NCI-H1092 (cell line): ENCODE results near the gene LTV1.
"Not testable (repeated sequence)": the region's sequence is repeated elsewhere in the genome, so short reads cannot be mapped to it uniquely, and the experiment has no call there.

Source experiments
- DNase-seq: peaks from one replicate; lab custom pipeline; 2025; lab: John Stamatoyannopoulos, UW

The LTV1 gene

DNA sequence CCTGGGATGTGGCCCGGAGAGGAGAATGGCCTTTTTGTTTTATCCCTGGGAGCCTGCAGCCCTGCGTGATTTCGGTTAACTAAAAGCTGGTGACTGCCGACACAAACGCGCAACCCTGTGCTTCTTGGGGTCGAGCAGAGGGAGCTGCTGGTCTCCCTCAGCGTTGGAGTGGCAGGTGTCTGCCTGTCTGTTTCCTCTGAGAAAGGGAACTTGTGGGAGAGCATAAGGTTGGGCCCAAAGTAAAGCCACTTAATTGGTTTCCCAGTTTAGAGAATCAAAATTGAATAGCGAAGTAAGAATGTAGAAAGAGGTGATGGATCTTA is 500 bp downstream of the LTV1 start:
- DNase-seq, result no peak

DNA sequence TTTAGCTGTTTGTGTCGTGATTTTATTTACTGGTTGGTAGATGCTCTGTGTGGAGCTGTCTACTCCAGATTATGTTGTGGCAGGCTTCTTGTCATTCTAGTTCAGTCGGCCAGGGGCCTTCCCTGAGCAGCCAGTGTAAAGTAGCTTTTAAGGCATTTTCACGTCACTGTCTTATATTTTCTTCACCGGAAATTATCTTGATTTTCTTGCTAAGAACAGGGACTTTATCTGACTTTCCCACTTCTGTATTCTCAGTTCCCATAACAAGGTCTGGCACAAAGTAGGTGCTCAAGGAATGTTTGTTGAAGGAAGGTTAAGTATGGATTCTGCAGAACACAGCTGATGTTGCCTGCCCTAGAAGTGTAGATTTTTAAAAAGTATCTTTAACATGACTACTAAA is 868 bp downstream of the LTV1 start:
- DNase-seq, result no peak

DNA sequence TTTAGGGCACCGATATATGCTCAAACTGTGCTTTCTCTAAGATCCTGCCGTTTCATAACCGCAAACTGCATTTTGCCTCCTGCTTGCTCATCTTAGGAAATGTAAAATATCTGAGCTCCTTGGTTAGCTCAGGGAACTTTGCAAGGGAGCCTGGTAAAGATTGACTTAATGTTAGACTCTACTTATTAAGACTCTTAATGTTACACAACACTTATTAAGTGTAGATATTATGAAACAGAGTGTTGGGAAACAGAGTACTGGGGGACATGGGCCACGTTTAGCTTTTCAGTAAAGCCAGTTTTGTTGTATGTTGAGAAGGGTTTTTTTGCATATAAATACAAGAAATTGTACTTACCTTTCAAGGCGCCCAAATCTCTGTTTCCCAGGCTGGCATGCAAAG is 1.9 kb downstream of the LTV1 start:
- DNase-seq, result no peak

DNA sequence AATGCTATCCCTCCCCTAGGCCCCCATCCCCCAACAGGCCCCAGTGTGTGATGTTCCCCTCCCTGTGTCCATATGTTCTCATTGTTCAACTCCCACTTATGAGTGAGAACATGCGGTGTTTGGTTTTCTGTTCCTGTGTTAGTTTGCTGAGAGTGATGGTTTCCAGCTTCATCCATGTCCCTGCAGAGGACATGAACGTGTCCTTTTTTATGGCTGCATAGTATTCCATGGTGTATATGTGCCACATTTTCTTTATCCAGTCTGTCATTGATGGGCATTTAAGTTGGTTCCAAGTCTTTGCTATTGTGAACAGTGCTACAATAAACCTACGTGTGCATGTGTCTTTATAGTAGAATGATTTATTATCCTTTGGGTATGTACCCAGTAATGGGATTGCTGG is 8.6 kb downstream of the LTV1 start:
- DNase-seq, result not testable (repeated sequence)

DNA sequence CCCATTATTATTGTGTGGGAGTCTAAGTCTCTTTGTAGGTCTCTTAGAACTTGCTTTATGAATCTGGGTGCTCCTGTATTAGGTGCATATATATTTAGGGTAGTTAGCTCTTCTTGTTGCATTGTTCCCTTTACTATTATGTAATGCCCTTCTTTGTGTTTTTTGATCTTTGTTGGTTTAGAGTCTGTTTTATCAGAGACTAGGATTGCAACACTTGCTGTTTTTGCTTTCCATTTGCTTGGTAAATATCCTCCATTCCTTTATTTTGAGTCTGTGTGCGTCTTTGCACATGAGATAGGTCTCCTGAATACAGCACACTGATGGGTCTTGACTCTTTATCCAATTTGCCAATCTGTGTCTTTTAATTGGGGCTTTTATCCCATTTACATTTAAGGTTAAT is 11.9 kb downstream of the LTV1 start:
- not testable (repeated sequence) for DNase-seq

DNA sequence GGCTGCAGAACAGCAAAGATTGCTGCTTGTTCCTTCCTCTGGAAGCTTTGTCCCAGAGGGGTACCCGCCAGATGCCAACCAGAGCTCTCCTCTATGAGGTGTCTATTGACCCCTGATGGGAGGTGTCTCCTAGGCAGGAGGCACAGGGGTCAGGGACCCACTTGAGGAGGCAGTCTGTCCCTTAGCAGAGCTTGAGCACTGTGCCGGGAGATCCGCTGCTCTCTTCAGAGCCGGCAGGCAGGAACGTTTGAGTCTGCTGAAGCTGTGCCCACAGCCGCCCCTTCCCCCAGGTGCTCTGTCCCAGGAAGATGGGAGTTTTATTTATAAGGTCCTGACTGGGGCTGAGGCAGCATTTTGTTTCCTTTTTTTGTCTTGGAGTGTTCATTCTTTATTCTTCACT is 13.6 kb downstream of the LTV1 start:
- DNase-seq, result not testable (repeated sequence)

DNA sequence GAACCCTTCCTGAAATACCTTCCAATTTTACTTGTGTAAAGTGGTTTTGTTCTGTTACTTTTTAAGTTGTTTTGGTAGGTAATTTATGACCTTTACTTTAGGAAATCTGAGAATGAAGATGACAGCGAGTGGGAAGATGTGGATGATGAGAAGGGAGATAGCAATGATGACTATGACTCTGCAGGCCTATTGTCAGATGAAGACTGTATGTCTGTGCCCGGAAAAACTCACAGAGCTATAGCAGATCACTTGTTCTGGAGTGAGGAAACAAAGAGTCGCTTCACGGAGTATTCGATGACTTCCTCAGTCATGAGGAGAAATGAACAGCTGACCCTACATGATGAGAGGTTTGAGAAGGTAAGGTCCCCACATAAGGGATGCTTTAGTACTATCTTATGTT is 14.5 kb downstream of the LTV1 start:
- no peak for DNase-seq

DNA sequence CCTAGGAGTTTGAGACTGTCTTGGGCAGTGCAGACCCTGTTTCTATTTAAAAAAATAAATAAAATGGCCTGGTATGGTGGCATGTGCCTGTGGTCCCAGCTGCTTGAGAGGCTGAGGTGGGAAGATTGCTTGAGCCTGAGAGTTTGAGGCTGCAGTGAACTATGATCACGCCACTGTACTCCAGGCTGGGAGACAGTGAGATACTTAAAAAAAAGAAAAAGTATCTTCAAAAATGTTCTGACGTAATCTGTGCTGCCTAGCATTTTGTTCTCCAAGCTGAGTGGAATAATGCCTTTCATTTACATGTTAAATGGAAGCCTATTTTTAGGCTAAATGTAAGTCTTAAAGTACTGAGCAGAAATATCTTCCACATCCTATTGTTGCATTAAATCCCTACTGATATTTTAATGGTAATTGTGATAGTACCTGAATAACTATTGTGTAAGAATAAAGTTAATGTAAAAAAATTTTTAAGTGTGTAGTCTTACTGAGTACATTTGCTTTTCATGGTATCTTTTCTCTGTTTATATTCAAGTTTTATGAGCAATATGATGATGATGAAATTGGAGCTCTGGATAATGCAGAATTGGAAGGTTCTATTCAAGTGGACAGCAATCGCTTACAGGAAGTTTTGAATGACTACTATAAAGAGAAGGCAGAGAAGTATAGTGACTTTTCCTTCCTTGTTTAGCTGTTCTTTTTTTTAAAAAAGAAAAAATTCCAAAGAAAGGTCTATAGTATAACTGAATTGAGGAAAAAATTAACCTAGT is 16.9 kb downstream of the LTV1 start:
- DNase-seq, result no peak

DNA sequence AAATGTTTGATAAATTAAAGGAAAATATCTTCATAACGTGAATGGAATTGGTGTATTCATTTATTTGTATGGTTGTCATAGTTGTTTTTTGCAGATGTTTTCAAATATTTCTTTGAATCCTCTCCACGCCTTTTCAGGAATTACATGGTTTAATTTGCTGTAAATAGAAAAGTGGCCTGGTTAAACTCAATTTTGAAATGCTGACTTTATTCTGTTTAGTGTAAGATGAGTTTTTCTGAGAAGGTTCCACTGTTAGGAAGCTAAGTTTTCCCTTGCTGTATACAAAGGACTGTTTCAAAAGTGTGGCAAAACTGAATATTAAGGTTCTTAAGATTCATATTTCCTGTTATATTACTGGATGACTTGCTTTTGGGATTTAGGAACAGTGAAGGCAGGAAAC is 20.6 kb downstream of the LTV1 start:
- DNase-seq, result no peak

DNA sequence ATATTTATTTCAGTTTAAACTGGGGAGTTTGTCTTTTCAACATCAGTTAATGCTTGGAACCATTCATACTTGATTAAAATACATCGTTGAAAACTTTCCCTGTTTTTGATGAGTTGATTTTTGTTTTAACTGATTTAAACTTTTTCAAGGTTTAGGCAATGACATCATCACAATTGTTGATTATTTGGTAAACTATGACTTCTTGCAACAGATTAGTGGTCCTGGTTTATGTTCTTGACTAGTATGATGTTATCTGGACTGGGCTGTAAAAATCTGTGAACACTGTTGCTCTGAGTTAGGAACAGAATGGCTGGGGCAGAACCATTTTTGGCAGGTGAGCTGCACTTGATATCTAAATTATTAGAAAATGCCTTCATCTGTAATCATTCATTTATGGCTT is 21.1 kb downstream of the LTV1 start, which contains the start of gene ZC2HC1B:
Gene ZC2HC1B, plus strand, starts transcription at position 241 of the 400 bp plus-strand sequence. Its CDS starts 66 bp downstream, at position 307.
- DNase-seq, result no peak

DNA sequence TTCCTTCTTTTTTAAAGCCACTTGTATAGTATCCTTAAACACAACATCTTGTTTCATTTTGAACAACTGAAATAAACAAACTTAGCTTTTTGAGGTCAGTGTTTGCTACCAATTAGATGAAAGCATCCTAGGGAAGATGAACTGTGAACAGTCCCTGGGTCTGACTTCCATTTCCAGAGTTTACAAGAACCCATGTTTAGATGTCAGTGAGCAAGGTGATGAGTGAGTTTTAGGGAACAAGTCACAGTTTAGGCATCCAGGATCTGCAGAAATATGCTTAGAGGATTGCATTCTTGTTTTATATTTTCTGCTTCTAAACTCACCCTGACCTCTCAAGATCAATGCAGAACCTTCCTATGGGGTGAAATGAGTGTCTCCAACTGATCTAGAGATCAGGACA is 24.1 kb downstream of the LTV1 start:
- no peak for DNase-seq

DNA sequence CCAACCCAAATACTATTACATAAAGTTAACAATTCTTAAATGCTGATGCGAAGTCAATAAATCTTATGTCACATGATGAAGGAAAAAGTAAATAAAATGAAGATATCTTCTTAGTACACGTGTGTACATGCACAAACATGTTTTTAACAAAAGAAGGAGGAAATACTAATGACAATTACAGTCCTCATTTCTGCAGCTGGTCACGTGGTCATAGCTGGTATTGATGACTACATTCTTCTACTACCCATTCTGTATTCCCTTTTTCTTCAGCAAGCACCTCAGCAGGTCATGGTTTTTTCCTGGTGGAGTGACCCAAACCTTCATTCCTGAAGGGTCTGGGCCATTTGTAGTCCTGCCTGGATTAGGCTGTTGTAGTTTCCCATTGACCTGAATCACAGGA is 25.7 kb downstream of the LTV1 start:
- not testable (repeated sequence) for DNase-seq

DNA sequence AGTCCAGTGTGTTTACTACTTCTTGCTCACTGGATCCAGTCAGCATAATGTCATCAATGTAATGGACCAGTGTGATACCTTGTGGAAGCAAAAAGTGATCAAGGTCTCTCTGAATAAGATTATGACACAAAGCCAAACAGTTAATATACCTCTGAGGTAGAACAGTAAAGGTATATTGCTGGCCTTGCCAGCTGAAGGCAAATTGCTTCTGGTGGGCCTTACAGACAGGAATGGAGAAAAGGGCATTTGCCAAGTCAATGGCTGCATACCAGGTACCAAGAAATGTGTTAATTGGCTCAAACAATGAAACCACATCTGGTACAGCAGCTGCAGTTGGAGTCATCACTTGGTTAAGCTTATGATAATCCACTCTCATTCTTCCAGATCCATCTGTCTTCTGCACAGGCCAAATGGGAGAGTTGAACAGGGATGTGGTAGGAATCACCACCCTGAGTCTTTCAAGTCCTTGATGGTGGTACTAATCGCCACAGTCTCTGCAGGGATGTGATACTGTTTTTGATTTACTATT is 28.1 kb downstream of the LTV1 start:
- not testable (repeated sequence) for DNase-seq

DNA sequence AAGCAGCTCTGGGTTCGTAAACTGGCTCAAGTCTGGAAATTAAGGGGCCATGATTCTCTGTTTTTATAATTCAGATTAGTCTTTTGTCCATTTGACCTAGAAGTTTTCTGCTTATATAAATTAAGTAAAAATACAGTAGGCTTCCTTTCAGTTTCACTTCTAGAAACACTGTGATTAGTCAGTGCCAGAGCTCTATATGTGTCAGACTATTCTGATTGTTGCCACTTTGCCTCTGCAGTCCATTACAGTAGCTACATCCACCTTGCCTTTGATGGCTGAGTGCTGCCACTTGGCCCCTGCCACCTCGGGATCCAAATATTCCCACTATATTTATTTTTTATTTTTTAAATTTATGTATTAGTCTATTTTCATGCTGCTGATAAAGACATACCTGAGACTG is 29.1 kb downstream of the LTV1 start:
- DNase-seq, result no peak

DNA sequence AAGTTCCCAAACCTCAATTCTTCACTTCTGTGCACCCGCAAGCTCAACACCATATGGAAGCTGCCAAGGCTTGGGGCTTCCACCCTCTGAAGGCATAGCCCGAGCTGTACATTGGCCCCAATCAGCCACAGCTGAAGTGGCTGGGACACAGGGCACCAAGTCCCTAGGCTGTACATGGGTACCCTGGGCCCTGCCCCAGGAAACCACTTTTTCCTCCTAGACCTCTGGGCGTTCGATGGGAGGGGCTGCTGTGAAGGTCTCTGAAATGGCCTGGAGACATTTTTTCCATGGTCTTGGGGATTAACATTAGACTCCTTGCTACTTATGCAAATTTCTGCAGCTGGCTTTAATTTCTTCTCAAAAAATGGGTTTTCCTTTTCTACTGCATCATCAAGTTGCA is 30.5 kb downstream of the LTV1 start:
- not testable (repeated sequence) for DNase-seq

DNA sequence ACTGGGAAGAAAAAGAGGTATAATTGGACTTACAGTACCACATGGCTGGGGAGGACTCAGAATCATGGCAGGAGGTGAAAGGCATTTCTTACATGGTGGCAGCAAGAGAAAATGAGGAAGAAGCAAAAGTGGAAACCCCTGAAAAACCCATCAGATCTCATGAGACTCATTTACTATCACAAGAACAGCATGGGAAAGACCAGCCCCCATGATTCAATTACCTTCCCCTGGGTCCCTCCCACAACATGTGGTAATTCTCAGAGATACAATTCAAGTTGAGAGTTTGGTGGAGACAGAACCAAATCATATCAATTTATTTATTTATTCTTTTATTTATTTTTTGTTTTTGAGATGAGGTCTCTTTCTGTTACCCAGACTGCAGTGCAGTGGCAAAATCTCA is 31.4 kb downstream of the LTV1 start:
- not testable (repeated sequence) for DNase-seq

DNA sequence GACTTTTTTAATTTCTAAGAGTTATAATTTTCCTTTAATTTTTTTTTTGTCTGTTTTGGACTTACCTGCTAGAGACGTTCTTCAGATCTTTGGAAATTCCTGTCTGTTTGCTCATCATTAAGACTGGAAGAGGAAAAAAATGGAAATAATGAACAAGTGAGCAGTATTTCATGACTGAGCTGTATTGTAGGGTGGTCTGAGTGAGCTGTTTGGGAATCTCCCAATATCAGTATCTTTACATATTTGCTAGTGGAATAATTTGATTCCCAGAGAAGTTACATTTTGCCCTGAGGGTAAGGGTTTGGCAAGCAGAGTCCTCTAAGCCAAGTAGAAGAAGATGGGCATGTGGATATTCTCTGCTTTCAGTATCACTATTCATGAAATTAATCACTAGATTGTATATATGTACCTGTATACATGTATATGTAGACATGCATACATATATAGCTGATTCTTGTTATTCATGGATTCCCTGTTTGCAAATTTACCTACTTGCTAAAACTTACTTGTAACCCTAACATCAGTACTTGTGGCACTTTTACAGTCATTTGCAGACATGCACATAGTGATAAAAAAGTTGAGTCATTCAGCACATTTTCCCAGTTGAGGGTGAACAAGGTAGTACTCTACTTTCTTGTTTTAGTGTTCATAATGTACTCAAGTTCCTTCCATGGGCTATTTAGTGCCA is 34.6 kb downstream of the LTV1 start:
- DNase-seq, result no peak

DNA sequence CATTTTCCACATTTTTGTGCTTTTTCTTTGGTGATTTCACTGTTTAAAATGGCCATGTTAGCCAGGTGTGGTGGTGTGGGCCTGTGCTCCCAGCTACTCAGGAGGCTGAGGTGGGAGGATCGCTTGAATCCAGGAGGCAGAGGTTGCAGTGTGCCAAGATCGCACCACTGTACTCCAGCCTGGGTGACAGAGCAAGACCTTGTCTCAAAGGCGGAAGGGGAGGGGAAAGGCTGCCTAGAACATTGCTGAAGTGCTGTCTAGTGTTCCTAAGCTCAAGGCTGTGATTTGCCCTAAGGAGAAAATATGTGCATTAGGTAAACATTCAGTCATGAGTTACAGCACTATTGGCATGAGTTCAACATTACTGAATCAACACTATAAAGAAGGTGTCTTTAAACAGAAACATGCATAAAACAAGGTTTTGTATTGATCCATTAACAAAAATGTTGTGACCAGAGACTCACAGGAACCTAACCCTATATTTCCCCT is 35.2 kb downstream of the LTV1 start:
- DNase-seq, result no peak

DNA sequence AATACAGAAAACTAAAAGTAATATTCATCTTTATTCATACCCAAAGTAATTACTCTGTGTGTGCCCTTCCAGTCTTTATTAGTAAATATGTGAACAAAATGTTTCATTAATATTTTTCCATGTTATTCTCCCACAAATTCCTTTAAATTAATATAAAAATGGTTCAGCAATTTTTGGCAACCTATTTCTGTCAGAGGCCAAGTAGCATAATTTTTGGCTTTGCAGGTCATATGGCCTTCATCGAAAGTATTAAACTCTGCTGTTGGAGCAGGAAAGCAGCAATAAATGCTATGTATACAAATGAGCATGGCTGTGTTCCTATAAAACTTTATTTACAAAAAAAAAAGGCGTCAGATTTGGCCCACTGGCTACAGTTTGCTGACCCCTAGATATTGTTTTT is 37.3 kb downstream of the LTV1 start:
- no peak for DNase-seq

DNA sequence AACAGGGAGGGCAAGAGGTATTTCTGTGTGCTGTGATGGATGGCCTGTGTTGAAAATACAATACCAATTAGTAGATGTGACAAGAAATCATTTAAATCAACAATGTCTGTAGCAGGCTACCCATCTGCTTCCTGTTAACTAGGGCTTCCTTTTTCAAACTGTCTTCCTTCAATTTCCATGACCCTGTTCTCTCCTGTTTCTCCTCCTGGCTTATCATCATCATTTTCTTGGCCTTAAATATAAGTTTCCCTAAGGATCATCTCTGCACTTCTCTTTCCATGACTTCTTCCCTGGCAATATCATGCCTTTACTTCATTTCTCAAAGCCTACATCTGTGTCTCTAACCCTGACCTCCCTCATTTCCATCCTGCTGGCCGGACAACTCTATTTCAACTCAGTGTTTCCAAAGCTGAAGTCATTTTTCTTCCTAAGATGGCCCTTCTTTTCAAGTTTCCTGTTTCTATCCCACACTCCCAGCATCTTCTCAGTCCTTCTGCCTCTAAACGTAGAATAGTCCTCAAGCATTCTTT is 39.3 kb downstream of the LTV1 start:
- DNase-seq, result no peak

DNA sequence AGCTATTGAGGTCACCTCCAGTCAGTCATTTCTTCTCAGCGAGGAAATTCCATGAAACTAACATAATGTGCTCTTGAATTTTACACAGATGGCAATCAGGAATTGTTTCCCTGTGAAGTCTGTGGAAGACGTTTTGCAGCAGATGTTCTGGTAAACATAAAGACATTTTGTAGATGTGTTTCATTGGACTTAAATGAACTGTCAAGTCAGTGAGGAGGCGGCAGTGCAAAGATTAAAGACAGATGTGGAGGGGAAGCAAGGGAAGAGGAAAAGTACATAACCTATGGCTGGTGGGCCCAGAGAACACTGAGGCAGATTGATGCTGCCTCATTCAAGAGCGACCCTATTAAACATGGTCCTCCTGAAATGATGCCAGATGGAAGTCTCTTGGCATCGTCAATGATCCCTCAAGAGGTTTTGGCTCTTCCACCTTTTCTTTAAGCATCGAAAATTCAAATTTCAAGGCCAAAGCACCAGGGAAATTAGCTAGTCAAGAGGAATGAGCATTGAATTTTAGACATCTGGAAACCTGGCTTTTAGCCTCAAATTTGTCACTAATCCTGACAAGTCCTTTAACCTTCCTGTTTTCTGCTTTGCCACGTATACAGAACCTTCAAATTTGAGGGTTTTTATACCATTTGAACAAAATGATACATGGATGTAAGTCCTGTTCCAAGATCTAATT is 41.2 kb downstream of the LTV1 start:
- no peak for DNase-seq

DNA sequence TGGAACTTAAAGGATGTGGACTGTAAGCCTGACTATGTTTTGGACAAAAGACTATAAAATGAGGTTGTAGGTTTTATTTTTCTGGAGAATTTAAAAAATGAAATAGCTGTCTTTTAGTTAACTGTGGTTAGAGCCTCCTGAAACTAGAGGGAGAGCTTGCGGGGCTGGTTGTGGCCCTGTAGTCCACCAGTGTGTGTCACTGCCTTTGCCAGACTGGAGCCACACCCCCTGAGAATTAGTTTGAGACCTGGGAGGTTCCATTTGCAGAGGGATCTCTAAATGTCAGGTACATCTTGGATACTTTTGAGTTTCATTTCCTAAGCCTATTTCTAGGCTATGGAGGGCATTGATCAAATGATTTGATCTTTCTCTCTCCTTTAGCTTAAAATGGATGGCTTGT is 42.0 kb downstream of the LTV1 start:
- no peak for DNase-seq

DNA sequence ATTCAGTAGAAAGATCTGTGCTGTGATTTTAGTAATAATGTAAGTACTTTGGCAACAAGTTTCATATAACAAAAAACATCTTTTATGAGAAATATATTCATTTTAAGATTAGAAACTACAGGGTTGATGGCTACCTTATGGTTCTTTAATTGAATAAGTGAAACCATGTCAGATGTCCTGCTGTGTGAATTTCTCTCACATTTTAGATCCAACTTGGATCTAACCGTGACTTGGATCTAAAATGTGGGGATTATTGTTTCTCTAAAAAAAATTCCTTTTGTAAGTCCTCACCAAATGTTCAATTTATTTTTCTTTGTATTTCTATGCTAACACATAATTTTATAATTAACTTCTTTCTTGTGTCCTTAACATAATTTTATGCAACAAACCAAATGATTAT is 51.5 kb downstream of the LTV1 start:
- no peak for DNase-seq
